ENCODE results near the gene HSPA4L.

The HSPA4L gene

GRCh38 chr4:127782275-127783025, at the start of gene HSPA4L:
Gene HSPA4L, plus strand, starts transcription at chr4:127782322. Its CDS starts 229 bp downstream, at chr4:127782551.
- peak; percentile 12 for DNase-seq

DNA sequence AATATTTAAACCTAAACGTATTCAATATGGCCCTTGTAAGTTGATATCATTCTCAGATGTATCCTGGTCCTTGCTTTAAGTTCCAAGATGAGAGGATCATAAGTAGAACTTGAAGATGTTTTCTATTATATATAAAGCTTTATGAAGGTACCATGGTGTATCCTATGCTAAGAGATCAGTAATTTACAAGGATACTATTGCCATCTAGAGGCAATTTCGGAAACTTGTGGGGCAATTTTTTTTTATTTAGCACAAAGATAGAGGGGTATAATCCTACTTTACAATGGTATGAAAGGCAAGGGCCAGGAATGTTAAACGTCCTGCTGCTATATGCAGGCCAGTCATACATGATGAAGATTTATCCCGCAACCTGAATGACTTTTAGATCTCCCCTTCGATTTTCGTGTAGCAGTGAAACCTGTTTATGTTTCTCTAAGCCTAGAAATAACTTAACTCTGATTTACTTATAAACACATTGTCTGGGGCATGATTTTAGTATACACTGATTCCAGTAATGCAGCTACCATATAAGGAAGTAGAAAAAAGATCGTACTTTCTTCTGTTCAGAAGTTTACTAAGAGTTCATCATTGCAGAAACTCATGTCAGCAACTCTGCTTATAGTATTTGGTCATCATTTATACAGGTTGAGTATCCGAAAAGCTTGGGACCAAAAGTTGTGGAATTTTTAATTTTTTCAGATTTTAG, 49.3 kb upstream of the HSPA4L start:
- DNase-seq: peak; percentile 25

GRCh38 chr4:127734976-127735375, 47.1 kb upstream of the HSPA4L start:
- no peak for DNase-seq

DNA sequence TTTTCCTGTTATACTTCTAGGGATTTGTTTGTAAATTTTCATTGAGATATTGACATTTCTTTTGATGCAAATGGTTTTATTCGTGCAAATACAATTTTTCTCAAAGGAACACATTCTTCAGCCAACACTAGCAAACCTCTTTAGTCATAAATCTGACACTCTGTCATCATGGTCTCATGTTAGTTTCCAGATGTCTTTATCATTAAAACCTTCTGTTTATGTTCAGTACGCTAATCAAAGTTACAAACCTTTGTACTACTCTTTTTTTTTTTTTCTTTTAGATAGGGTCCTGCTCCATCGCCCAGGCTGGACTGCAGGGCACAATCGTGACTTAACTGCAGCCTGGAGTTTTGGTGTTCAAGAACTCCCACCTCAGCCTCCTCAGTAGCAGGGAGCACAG, 44.8 kb upstream of the HSPA4L start:
- DNase-seq: no peak

GRCh38 chr4:127741247-127741646, 40.9 kb upstream of the HSPA4L start:
- DNase-seq: no peak

DNA sequence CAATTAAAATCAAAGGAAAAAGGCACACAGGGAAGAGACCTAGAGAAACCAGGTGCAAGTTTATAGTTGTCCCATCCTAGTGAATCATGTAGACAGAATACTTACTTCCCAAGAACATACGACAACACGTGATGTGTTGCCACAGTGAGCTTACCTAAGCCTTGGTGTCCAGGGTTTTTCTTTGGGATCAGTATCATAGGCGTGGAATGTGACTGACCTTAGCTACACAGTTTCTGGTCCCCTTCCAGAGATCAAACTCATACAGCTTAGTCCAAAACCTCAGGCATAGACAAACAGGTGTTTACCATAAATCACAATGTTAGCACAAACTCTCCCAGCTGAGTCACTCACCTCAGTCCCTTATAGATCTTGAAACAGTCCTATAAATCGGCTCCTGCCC, 34.2 kb upstream of the HSPA4L start:
- DNase-seq: no peak

GRCh38 chr4:127748957-127749356, 33.2 kb upstream of the HSPA4L start:
- no peak for DNase-seq

- no peak for DNase-seq
Observed at GRCh38 chr4:127756906-127757305, 25.2 kb upstream of the HSPA4L start.

DNA sequence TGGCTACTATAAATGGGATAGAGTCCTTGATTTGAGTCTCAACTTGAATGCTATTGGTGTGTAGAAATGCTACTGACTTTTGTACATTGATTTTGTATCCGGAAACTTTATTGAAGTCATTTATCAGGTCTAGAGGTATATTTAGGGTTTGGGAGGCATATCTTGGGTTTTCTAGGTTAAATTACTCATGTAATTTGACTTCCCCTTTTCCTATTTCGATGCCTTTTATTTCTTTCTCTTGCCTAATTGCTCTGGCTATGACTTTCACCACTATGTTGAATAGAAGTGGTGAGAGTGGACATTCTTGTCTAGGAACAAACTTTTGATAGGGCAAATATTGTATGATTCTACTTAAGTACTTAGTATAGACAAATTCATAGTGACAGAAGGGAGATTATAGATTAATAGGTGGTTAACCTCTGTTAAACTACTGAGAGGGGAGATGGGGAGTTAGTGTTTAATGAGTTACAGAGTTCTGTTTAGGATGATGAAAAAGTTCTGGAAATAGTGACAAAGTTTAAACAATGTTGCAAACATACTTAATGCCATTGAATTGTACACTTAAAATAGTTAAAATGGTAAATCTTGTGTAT, 22.8 kb upstream of the HSPA4L start:
- no peak for DNase-seq

- DNase-seq: no peak
Observed at GRCh38 chr4:127759893-127760292, 22.2 kb upstream of the HSPA4L start.

DNA sequence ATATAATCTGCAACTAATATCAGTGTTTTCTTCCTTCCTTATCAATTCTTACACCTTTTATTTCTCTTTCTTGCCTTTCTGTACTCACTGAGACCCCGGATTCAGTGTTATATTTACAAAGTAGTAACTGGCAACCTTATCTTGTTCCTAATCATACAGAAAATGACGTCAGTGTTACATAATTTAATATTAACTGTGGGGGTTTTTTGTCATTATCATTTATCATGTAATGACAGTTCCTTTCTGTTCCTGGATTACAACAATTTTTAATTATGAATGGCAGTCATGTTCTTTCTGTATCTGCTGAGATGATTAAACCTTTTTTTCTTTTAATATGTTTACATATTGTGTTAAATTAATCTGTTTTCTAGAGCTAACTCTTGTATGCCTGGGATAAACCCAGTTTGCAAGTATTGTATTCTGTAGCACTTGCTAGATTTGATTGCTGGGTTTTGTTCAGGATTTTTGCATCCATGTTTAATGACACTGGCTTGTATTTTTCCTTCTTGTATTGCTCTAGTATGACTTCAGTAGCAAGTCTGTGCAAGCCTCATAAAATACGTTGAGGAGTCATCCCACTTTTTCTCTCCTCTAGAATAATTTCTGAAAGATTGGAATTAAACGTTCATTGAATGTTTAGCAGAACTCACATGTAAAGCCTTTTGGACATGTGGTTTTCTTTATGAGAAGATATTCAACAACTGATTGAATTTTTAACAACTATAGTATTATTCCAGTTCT, 10.4 kb upstream of the HSPA4L start:
- DNase-seq: no peak

GRCh38 chr4:127772769-127773671, 9.1 kb upstream of the HSPA4L start:
- no peak for DNase-seq

GRCh38 chr4:127775843-127776242, 6.3 kb upstream of the HSPA4L start:
- no peak for DNase-seq

DNA sequence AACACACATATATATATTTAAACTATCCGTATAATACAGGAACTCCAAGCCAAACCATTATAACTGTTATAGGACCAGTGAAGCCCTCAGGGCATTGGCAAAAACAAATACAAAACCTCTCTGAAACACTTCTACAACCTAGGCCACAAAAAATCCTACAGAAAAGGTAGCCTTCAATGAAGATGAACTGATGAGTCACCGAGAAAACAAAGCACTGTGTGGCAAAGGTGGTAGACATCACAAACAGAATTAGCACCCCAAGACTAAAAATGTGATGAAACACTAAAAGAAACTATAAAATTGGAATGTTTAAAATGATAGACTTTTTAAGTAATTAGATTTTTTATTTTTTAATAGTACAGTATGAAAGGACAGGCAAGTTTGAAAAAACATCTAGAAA, 5.5 kb upstream of the HSPA4L start:
- DNase-seq: no peak

DNA sequence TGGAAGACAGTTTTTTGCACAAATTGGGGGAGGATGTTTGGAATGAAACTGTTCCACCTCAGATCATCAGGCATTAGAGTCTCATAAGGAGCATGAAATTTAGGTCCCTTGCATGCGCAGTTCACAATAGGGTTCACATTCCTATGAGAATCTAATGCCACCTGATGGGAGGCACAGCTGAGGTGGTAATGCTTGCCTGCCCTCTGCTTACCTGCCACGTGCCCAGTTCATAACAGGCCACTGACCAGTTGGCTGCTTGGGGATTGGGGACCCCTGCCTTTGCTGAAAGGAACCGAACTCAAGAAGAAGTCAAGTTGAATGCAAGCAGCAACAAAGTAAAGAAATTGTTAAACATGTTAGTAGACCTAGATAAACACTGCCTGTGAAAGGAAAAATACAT, 4.6 kb upstream of the HSPA4L start:
- no peak for DNase-seq

- DNase-seq: no peak
Observed at GRCh38 chr4:127778102-127778501, 4.0 kb upstream of the HSPA4L start.

- DNase-seq: no peak
Observed at GRCh38 chr4:127780598-127780997, 1.5 kb upstream of the HSPA4L start.

DNA sequence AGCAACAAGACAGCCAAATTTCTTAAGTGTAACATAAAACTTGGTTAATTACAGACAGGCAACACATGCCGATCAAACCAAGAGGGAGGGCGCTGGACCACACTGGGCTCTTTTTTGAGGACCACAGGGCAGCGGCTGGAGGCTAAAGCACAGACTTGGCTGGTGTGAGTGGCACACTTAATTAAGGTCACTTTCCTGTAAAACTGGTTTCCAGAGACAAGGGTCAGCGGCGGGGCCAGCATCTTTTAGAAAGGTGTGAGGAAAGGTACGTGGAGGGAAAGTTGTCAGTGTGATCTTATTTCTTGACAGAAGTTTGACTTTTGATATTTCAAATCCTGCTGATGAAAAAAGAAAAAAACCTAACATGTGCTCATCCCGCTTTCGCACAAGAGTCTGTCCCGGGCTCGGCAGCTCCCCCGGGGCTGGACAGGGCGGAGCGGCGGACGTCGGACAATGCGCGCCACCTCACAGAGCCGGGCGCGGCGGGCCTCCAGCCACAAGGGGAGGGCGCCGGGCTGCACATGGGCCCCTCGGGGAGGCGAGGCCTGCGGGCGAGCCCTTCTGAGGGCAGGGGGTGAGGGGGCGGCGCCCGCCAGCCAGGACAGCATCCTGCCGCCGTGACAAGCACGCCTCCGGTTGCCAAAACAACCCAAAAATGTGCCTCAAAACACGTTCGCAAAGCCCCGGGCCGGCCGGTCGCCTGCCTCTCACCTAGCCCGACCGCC, 660 bp upstream of the HSPA4L start:
- DNase-seq: peak; percentile 15

GRCh38 chr4:127782025-127782274, 172 bp upstream of the HSPA4L start:
- peak; percentile 70 for DNase-seq

DNA sequence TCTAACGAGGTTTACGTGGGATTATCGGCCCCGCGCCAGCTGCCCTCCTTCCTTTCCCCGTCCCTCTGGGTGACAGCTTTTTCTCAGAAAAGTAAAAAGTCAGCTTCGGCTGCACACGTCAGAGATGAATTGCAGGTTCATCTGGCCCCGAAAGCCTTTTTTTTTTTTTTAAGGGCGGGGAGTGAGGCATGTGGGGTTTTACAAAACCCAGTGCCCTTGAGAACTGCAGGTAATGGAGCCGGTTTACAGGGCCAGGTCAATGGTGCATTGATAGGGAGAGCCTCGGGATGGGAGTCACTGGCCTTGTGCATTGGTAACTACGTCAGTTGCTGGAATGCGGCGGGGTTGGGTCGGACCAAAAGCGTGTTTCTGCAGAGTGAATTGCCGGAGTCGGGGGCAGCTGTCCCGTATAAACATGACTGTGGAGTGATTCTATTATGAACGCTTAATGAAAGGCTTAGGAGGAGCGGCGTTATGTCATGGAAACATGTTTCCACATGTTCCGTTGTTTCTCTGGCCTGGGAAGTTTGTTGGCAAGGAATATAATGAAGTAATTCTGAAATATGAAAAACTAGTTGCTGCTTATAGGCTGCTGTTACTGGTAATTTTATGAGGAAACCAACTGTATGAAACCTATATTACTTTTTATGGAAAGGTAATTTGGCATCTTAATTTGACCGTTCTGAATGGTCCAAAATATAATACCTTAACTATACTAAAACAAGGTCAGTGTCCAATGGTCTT, 1.1 kb downstream of the HSPA4L start:
- DNase-seq: peak; percentile 14
